GM12873 (cell line): Measurements from ENCODE around the gene MTMR8.

Source experiments
- CTCF ChIP-seq: IDR thresholded peaks from 2 replicates; pipeline ENCODE4 v1.5.1; 2012; ENCODE audit warnings: low read depth, mild to moderate bottlenecking, moderate library complexity, low read length, control low read depth; ENCODE audit not compliant: insufficient read depth; ENCODE audit errors: missing control alignments

MTMR8 gene

GRCh38 chrX:64394874-64395567, at the start of gene MTMR8:
MTMR8 (minus strand) TSS chrX:64395452; CDS start chrX:64395363, 89 bp downstream.
- TF ChIP-seq CTCF = no peak

- no peak for TF ChIP-seq CTCF
Observed at GRCh38 chrX:64439551-64439950, 44.3 kb upstream of the MTMR8 start.

GRCh38 chrX:64437665-64438064, 42.4 kb upstream of the MTMR8 start:
- no peak for TF ChIP-seq CTCF

- TF ChIP-seq CTCF = no peak
Observed at GRCh38 chrX:64437218-64437617, 42.0 kb upstream of the MTMR8 start.

- no peak for TF ChIP-seq CTCF
Observed at GRCh38 chrX:64428371-64428770, 33.1 kb upstream of the MTMR8 start.

- TF ChIP-seq CTCF = no peak
Observed at GRCh38 chrX:64427787-64428186, 32.5 kb upstream of the MTMR8 start.

GRCh38 chrX:64427281-64427680, 32.0 kb upstream of the MTMR8 start:
- TF ChIP-seq CTCF = no peak
